LHCN-M2 (cell line): ENCODE data around the gene SERINC5. TPM values are rescaled to one million over a fixed set of nuclear protein-coding genes. Genes with fewer than 3 reads are reported as not detected.
A peak's percentile ranks its signal among the peaks of the same experiment; 100 is the strongest.
"Not testable (repeated sequence)": the region's sequence is repeated elsewhere in the genome, so short reads cannot be mapped to it uniquely, and the experiment has no call there.

ENCODE experiments used
- DNase-seq: peaks from one replicate; pipeline ENCODE4 v3.0.0-alpha.2; 2012; ENCODE audit warnings: low read depth
- total RNA-seq: library from RNA; depleted of rRNA; stranded (reverse); fragments of >200 nt; gene quantifications from 2 replicates; pipeline ENCODE4 v1.2.3, GENCODE V29; 2014

The SERINC5 gene
- total RNA-seq, 1 experiment from 2014 or later: 15.6 TPM

DNA sequence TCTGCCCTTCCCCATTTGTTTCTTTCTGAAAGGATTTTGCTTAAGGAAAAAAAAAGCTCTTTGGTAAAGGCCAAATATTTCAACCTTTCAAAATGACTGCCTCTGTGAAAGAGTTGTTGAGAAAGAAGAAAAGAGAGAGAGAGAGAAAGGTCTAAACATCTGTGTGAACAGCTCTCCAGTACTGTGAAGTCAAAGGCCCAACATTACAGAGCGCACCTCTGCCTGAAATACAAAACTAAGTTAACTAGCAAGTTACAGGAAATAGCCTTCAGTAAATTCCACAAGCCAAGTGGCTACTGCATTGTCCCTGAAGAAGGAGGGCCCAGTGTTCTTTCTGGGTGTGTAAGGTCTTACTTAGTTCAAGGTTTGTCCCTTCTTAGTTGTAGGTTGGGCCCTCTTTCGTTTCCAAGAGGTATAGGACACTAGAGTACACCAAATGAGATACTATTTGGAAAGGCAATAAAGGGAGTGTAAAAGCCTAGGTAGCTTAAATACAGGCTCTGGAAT, 116.3 kb downstream of the SERINC5 start:
- no peak for DNase-seq

DNA sequence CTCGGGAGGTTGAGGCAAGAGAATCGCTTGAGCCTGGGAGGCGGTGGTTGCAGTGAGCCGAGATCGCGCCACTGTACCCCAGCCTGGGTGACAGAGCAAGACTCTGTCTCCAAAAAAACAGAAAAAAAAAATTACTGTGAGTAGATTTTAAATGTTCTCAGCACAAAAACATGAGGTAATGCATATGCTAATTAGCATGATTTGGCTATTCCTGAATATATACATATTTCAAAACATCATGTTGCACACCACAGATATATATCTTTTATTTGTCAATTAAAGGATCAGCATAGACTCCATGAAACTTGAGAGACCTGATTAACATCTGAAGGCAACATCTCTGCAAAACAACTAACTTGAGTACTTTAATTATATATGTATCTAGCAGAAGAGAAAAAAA, 117.4 kb downstream of the SERINC5 start:
- DNase-seq: no peak

DNA sequence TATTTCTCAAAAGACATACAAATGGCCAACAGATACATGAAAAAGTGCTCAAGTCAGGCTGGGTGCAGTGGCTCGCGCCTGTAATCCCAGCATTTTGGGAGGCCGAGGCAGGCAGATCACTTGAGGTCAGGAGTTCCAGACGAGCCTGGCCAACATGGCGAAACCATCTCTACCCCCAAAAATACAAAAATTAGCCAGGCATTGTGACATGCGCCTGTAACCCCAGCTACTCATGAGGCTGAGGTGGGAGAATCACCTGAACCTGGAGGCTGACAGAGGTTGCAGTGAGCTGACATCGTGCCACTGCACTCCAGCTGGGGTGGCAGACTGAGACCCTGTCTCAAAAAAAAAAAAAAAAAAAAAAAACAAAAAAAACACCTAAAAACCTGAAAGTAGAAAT, 119.0 kb downstream of the SERINC5 start:
- not testable (repeated sequence) for DNase-seq

DNA sequence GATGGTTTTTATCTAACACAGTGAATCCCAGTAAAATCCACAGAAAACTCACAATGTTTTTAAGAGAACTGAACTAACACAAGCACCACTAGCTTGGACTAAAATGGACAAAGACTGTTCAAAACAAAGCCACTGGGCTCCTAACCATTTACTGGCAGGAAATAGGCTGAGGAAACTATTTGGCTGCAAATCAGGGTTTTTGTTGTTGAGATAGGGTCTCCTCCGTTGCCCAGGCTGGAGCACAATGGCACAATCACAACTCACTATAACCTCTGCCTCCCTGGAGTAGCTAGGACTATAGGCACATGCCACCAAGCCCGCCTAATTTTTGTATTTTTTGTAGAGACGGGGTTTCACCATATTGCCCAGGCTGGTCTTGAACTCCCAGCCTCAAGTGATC, 121.0 kb downstream of the SERINC5 start:
- DNase-seq: no peak

DNA sequence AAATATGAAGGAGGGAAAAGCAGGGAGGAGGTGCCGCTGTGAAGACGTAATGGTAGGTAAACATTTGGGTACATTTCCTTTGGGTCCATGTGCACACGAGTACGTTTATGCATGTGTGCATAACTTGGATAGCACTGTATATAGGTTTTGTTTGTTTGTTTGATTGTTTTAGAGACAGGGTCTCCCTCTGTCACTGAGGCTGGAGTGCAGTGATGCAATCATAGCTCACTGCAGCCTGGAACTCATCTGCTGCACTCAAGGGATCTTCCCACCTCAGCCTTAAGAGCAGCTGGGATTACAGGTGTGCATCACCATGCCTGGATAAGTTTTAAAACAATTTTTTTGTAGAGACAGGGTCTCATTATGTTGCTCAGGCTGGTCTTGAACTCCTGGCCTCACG, 126.7 kb downstream of the SERINC5 start:
- no peak for DNase-seq

DNA sequence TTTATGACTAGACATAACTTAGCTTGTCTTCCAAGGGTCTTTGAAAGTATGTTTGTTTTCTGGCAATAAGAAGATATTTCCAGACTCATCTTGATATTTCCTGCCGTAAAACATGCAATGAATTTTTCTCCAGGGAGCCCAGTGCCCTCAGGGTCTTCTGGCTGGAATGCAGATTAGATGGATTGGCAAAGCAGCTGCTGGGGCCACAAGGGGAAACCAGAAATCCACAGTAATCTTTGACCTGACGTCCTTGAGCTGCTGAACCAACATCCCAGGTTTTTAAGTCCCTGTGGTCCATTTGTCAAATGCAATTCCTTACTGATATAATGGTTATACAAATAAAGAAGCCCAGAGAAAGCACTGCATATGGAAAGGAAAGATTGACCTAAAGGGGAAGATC, 127.7 kb downstream of the SERINC5 start:
- DNase-seq: peak; percentile 88

DNA sequence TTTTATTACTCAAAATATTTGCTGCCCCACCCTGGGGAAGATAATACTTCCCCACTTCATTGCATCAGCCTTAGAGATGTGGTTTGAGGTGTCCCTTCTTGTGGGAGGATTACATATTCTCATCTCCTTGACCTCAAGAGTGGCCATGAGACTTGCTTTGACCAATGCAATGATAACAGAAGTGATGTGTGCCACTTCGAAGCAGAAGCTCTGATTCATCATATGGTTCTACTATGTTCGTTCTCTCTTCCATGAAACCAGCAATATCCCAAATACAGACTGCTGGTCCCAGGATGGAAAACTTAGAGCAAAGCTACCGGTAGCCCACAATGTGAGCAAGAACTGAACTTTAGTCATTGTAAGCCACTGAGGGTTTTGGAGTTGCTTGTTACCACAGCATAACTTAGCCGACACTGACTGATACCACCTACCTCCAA, 128.7 kb downstream of the SERINC5 start:
- peak; percentile 71 for DNase-seq

DNA sequence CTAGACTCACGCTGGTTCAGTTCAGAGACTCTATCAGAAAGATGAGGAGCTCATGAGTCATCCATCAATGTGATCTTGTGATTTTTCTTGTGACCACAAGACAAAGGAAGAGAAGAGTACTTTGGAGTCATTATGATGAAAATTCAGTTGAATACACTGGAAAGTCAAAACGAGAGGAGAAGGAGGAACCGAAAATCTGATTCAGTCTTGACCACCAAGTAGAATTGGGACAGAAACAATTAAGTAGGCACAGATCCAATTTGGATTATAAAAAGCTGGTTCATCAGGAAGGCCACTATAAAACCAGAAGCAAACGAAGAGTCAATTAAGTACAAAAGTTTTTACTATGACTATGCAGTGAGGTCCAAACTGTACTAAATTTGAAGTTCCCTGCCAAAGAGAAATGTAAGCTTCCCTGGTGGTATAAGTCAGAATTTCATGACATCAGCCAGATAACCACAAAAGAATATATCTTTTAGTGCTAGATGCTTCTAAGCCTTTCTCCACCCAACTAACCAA, 129.8 kb downstream of the SERINC5 start:
- DNase-seq: peak; percentile 96

DNA sequence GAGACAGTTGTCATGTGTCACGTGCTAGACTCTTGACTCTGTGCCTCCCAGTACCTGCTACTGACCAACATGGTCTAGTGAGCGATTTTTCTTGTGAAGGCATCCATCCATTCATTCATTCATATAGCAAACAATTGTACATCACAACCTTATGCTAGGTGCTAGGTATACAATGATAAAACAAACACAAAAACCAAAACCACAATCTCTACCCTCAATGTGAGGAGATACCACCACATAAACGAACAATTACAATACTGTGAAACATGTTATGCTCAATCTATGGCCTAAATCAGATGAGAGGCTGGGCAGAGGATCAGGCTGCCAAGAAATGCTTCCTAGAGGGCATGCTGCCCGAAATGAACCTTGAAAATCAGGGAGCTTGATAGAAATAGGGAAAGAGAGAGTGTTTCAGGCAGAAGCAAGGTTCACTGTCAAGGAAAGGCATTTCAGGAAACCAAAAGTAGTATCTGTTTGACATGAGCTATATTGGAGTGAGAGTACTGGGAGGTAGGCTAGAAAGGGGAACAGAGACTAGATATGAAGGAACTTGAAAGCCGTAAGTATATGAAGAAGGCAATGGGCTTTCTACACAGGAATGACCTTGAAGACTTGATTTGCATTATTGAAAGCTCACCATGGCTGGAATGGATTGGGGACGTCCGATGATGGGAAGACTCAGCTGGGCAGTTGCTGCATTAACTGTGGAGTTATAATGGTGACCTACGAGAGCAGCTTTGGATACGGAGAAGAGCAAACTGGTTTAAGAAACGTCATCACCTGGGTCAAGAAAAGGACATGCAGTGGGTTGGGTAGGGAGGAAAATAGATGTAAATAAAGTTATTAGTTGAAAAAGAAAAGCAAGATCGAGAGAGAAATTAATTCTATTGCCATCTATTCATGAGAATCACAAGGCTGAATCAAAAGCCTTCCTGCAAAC, 130.6 kb downstream of the SERINC5 start:
- no peak for DNase-seq

DNA sequence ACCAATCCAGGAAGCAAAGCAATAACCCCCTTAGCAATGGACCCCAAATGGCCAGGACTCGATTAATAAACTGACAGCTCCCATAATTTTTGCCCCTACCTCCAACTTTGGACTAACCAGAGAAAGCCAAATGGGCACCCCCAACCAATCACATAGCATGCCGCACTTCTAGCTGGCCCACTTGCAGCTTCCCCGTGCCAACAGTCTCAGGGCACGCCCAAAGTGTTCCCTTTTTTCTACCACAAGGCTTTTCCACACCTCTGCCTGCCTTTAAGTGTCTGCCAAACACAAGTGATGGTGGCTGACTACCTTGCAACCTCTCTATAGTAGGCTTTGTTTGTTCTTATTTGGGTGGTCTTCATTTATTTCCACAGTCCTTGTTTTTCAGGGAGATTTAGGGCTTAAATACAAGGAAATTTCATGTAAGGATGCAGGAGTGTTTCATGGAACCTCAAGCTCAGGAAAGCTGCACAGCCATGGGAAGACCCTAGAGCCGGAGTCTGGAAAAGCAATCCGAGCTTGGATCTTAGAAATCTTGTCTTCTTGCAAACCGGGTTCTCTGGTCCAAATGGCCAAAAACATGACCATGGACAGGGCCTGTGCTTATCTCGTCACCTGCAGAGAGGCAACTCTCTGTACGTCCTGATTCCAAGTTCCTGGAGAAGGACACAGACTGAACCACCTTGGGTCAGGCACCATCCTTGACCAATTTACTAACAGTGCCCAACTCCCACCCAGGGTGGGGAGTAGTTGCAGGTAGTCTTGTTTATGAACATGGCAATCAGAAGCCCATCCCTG, 131.5 kb downstream of the SERINC5 start:
- no peak for DNase-seq

DNA sequence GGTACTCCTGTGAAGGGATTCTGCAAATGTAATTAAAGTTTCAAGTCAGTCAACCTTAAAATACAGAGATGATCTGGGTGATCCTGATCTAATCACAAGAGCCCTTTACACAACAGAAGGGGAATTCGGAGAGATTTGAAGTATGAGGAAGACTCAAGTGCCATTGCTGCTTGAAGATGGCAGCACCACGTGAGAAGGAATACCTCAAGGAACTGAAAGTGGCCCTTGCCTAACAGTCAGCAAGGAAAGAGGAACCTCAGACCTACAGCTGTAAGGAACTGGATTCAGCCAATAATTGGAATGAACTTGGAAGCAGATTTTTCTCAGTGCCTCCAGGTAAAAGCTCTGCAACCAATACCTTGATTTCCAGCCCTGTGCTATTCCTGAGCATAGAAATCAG, 133.3 kb downstream of the SERINC5 start:
- DNase-seq: no peak

DNA sequence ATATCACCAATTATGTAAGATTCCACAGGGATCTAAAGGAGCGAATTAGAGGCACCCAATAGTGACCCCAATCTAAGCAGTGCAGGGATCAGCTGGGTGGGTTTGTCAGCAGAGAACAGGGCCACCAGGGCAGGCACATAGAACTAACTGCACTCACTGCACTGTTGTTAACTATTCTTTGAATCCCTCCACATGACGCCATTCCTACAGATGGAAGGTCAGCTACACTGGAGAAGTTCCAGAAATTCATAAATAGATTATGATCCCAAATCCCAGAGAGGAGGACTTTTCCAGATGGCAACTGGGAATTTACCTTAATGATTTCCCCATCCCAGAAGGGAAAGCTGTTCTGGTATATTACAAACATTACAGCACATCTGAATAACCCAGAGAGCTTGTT, 136.5 kb downstream of the SERINC5 start:
- no peak for DNase-seq

DNA sequence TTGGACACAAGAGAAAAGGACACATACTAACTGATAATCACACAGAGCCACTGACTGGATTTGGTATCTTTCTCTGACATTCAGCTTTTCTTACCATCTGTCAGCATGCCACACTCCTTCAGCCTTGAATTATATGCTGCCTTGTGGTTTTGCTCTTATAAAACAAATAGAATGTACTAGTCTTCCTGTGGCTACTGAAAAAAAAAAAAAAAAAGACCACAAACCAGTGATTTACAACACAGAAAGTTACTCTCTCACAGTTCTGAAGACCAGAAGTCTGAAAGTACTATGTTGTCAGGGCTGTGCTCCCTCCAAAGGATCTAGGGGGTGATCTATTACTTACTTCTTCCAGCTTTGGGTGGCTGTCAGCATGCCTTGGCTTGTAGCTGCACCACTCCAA, 138.4 kb downstream of the SERINC5 start:
- DNase-seq: peak; percentile 64

DNA sequence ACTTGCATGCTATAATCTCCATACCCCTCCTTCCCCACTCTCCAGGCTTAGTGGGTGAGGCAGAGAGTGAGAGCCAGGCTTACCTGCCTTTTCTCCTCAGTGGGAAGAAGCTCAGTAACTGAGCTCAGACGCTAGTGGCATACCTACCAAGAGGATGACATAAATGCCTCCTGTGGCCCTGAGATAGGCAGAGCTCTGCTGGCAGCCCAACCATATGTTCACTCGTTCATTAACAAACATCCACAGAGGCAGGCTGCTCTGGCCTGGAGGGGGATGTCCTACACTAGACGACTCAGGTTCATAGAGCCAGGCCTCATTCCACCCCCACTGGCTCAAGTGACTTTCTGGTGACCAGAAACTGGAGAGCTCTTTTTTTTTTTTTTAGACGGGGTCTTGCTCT, 139.4 kb downstream of the SERINC5 start:
- no peak for DNase-seq

DNA sequence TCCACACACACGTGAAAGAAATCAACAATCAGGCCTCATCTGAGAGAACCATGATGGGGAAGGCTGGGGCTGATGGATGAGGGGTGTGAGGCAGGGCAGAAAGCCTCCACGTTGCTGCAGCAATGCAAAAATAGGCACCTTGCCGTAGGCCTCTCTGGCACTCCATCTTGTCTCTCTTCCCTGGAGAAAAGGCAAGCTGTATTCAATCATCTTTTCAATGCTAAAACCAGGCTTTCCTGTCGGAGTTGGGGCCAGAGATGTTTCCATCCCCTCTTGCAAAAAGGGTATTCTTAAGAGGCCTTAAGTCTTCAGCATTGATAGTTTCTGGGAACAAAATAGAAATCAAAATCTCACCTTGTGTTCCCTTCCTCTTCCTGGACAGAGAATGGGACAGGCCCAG, 139.8 kb downstream of the SERINC5 start:
- no peak for DNase-seq

DNA sequence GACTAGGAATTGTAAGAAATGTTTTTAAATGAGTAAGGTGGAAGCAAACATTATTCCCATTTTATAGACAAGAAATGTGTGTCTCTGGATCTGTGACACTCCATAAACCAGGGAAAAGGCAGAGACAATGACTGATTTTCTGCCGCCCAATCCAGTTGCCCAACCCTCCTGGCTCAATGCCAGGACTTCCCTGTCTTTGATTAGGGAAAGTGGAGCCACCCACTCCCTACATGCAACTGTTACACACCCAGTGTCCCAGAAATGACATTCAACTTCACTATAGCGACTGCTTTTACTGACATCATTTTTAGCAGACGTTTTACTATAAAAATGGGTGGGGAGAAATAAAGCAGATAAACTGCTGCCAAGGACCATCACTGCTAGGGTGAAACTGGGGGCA, 141.0 kb downstream of the SERINC5 start:
- DNase-seq: no peak

DNA sequence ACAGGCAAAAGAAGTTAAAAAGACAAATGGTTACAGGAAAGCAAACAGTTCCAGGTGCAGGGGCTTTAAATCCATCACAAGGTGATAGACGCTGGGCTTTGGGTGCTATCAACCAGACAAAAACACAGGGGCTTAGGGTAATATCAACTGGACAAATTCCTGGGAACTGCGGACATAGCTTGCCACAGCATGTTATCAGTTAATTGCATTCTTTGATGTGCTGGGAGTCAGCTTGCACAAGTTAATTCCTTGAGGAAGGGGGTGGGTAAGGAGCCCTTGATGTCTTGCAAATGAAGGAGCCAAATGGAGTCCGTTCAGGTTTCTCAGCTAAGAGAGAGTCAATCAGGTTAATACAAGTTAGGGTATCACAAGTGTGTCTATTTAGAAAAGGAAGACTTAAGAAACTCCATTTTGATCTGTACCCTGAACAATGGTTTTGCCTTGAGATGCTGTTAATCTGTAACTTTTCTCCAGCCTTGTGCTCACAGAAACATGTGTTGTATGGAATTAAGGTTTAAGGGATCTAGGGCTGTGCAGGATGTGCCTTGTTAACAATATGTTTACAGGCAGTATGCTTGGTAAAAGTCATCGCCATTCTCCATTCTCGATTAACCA, 144.4 kb downstream of the SERINC5 start:
- DNase-seq: not testable (repeated sequence)

DNA sequence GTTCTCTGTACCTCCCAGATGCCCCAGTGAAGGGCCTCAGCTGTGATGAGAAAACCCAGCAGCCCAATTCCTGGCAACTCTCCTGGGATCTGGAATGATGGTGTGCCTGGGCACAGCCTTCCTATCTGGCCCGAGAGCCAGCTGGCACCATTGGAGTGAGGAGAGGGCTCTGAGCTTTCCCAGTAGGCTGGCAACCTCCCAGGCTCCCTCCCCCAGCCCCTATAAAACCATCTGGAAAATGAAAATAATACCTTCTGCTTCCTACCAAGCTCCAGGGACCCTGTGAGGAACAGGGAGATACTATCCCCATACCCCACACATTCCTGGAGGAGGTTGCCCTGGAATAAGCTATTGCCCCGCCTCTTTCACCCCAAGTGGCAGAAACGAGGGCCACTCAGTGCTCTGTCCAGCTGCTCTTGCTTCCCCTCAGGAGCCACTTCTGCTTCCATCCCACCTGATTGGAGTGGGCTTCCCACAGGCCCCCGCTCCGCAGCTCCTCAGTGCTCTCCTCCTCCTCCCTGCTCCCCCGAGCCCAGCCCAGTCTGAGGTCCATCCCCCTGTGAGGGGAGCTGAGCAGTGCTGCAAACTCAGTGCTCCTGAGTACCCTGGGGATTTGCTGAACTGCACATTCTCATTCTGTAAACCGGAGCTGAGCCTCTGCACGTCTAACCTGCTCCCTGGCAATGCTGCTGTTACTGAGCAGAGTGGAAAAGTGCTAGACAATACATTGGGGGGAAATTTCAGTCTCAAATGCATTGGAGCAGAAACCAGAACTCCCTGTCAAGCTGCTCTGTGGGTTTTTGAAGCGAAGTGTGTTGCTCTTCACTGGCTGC, 146.0 kb downstream of the SERINC5 start:
- DNase-seq: peak; percentile 24

DNA sequence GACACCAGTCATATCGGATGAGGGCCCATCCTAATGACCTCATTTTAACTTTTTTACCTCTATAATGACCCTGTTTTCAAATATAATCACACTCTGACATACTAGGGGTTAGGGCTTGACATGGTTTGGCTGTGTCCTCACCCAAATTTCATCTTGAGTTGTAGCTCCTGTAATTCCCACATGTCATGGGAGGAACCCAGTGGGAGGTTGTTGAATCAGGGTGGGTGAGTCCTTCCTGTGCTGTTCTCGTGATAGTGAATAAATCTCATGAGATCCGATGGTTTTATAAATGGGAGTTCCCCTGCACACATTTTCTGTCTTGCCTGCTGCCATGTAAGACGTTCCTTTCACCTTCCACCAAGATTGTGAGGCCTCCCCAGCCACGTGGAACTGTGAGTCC, 148.9 kb downstream of the SERINC5 start:
- DNase-seq: no peak

DNA sequence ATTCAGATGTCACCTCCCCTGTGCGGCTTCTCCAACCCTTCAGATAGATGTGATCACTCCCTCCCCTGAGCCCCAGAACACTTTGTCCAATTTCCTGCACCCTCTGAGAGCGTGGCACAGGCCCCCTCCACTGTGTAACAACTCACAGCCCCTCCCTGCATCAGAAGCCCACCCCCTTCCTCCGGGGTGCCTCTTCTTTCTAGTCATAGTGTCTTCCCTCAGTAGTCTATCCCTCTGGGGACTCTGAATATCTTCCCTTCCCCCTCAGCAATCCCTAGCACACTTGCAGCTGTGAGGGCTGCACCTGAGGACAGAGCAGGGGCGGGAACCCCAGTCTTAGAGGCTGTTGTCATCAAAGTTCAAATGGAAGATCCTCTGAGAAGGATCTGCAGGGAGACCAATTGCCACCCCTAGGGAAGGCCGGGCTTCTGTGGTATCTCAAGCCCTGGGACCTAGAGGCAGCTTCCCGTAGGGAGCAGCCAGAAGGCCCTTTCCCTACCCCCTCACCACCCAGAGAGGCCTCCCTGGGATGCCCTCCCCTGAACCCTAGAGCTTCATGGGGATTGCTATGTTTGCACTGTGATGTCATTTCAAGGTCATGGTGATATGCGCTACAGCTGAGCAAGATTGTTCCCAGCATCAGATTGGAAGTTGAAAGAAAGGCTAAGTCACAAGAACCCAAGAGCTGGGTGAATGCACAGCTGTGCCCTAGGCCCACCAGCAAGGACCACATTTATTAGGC, 150.0 kb downstream of the SERINC5 start:
- DNase-seq: no peak
